Activated T-cell treated with anti-CD3 and anti-CD28 coated beads for 4 hours (primary cell): ENCODE results near the gene CCNH.

ENCODE experiments used
- DNase-seq: peaks from one replicate; pipeline ENCODE4 v3.0.0-alpha.2; 2020

CCNH gene

GRCh38 chr5:87412630-87413342 lies at the start of gene CCNH:
Gene CCNH (minus strand): TSS chr5:87412930. CDS start chr5:87412794, 136 bp downstream.
- DNase-seq = peak; percentile 93

GRCh38 chr5:87457706-87458105 lies 45.0 kb upstream of the CCNH start:
- DNase-seq = no peak

- no peak for DNase-seq
These were observed 41.1 kb upstream of the CCNH start for GRCh38 chr5:87453801-87454200.

GRCh38 chr5:87452837-87453236 lies 40.1 kb upstream of the CCNH start:
- no peak for DNase-seq

- DNase-seq = no peak
These were observed 29.7 kb upstream of the CCNH start for GRCh38 chr5:87442419-87442818.

- no peak for DNase-seq
These were observed 25.5 kb upstream of the CCNH start for GRCh38 chr5:87438231-87438630.

GRCh38 chr5:87437724-87438123 lies 25.0 kb upstream of the CCNH start:
- no peak for DNase-seq

GRCh38 chr5:87435144-87435694 lies 22.5 kb upstream of the CCNH start:
- no peak for DNase-seq

GRCh38 chr5:87434461-87434860 lies 21.7 kb upstream of the CCNH start:
- DNase-seq = no peak

- no peak for DNase-seq
These were observed 21.2 kb upstream of the CCNH start for GRCh38 chr5:87433945-87434344.

- DNase-seq = no peak
These were observed 19.7 kb upstream of the CCNH start for GRCh38 chr5:87432460-87432859.

- DNase-seq = no peak
These were observed 18.2 kb upstream of the CCNH start for GRCh38 chr5:87430863-87431457.

GRCh38 chr5:87423755-87424154 lies 11.0 kb upstream of the CCNH start:
- no peak for DNase-seq

GRCh38 chr5:87421307-87421706 lies 8.6 kb upstream of the CCNH start:
- no peak for DNase-seq

- DNase-seq = no peak
These were observed 5.8 kb upstream of the CCNH start for GRCh38 chr5:87418506-87418905.

GRCh38 chr5:87413343-87413645 lies 564 bp upstream of the CCNH start:
- DNase-seq = no peak

GRCh38 chr5:87411973-87412629 lies 629 bp downstream of the CCNH start:
- peak; percentile 16 for DNase-seq

- no peak for DNase-seq
These were observed 1.2 kb downstream of the CCNH start for GRCh38 chr5:87411586-87411972.

- no peak for DNase-seq
These were observed 1.8 kb downstream of the CCNH start for GRCh38 chr5:87410931-87411330.

GRCh38 chr5:87408204-87408603 lies 4.5 kb downstream of the CCNH start:
- DNase-seq = no peak

- DNase-seq = no peak
These were observed 7.1 kb downstream of the CCNH start for GRCh38 chr5:87405472-87406155.

- DNase-seq = no peak
These were observed 8.4 kb downstream of the CCNH start for GRCh38 chr5:87404359-87404758.

- DNase-seq = no peak
These were observed 8.8 kb downstream of the CCNH start for GRCh38 chr5:87403899-87404298.

GRCh38 chr5:87403409-87403808 lies 9.3 kb downstream of the CCNH start:
- no peak for DNase-seq
